Lung (tissue), 12 donors: ENCODE data around the gene BCL7B. TPM values are rescaled to one million over a fixed set of nuclear protein-coding genes. Genes with fewer than 3 reads are reported as not detected.
"Not testable (repeated sequence)": the region's sequence is repeated elsewhere in the genome, so short reads cannot be mapped to it uniquely, and the experiment has no call there.

ENCODE experiments used
- ATAC-seq: fragments of 200-7000 bp; cut with Tn5 transposase; one replicate; pipeline ENCODE4 v1.9.1; 2020; ENCODE audit warnings: moderate number of reproducible peaks; ENCODE audit not compliant: insufficient read depth, low FRiP score
- DNase-seq, 3 donors: peaks; one replicate each; pipeline ENCODE4 v3.0.0-alpha.2; 2013 to 2017
- H3K27ac ChIP-seq, 2 donors: one replicate each; pipeline ENCODE4 v1.5.1; 2013; ENCODE audit warnings: mild to moderate bottlenecking in 2 of 2, moderate library complexity in 2 of 2, control low read depth in 1 of 2, inconsistent platforms in 1 of 2, low read depth in 1 of 2, low read length in 1 of 2
- H3K27me3 ChIP-seq, 3 donors: one replicate each; pipeline ENCODE4 v1.5.1; 2013; ENCODE audit warnings: low read length in 2 of 3; ENCODE audit not compliant: control insufficient read depth in 3 of 3, insufficient read depth in 3 of 3
- H3K36me3 ChIP-seq, 4 donors: one replicate each; pipeline ENCODE4 v1.5.1; 2013; ENCODE audit warnings: low read length in 4 of 4, mild to moderate bottlenecking in 1 of 4, moderate library complexity in 1 of 4; ENCODE audit not compliant: control insufficient read depth in 4 of 4, insufficient read depth in 4 of 4
- H3K4me1 ChIP-seq, 5 donors: one replicate each; pipeline ENCODE4 v1.5.1; 2013; ENCODE audit warnings: low read length in 5 of 5, mild to moderate bottlenecking in 2 of 5, moderate library complexity in 1 of 5; ENCODE audit not compliant: control insufficient read depth in 5 of 5, insufficient read depth in 5 of 5
- H3K4me3 ChIP-seq: one replicate; pipeline ENCODE4 v1.5.1; 2013; ENCODE audit warnings: mild to moderate bottlenecking, control low read depth, moderate library complexity
- H3K9ac ChIP-seq, 2 donors: one replicate each; pipeline ENCODE4 v1.5.1; 2013; ENCODE audit warnings: low read length in 2 of 2, control low read depth in 1 of 2; ENCODE audit not compliant: insufficient read depth in 1 of 2
- H3K9me3 ChIP-seq, 4 donors: one replicate each; pipeline ENCODE4 v1.5.1; 2013; ENCODE audit warnings: low read length in 3 of 4, mild to moderate bottlenecking in 1 of 4, moderate library complexity in 1 of 4; ENCODE audit not compliant: control insufficient read depth in 4 of 4, insufficient read depth in 3 of 4
- CTCF ChIP-seq: IDR thresholded peaks from 2 replicates; pipeline ENCODE4 v1.5.1; 2012; ENCODE audit warnings: mild to moderate bottlenecking; ENCODE audit errors: control extremely low read depth, extremely low read depth
- WGBS, 2 donors: extraction: QIAGEN DNeasy Blood & Tissue Kit; methylation state at CpG; one replicate each; pipeline ENCODE4 v1.1.7; 2013; 5-methylcytosine and 5-hydroxymethylcytosine counted together
- polyA plus RNA-seq, 2 donors: library from polyadenylated mRNA; stranded (reverse); fragments of 200-250 nt; gene quantifications; one replicate each; pipeline ENCODE4 v1.2.1, GENCODE V29; 2013
- total RNA-seq, 2 donors: library from RNA; depleted of rRNA in 1 of 2; stranded (reverse); fragments of >200 nt in 1 of 2; gene quantifications; one replicate each; pipeline ENCODE4 v1.2.1, GENCODE V29; 2014 to 2021
- donor health status: control.
- donor health status: control.
- donor health status: Bipolar disorder and iron deficiency.
- donor health status: healthy.
- donor health status: DM: yes; HTN: yes; CAD: no.

The BCL7B gene
- total and polyA plus RNA-seq, 4 donors, result 17.7 to 71.0 (median 60.6) TPM

- ATAC-seq, result no peak
- peaks cover 27 to 53% (median 32%) of the 10 kb centered on the region in 4 donors for H3K36me3 ChIP-seq
These were observed 17.8 kb downstream of the BCL7B start for GRCh38 chr7:73539709-73540108.

GRCh38 chr7:73538510-73538909 is 19.0 kb downstream of the BCL7B start:
- peaks cover 27 to 49% (median 32%) of the 10 kb centered on the region in 4 donors for H3K36me3 ChIP-seq
- not testable (repeated sequence) for H3K27ac ChIP-seq, DNase-seq, H3K9me3 ChIP-seq, H3K27me3 ChIP-seq, H3K4me1 ChIP-seq, ATAC-seq, H3K9ac ChIP-seq, H3K4me3 ChIP-seq
- 96 to 98% methylated on average over 2 of the region's 2 CpGs for WGBS, 2 donors

More at GRCh38 chr7:73539709-73540108, 17.8 kb downstream of the BCL7B start:
- Histone ChIP-seq H3K9ac (no peak overlapping the region), H3K27ac (no peak overlapping the region), H3K4me3 (no peak overlapping the region), H3K4me1 (no peaks in the 10 kb centered on the region), H3K9me3 (no peaks in the 10 kb centered on the region), H3K27me3 (no peaks in the 10 kb centered on the region)
- 95 to 97% methylated on average over 13 of the region's 13 CpGs for WGBS, 2 donors
- DNase-seq, result no peak
- TF ChIP-seq CTCF, result no peak

- TF ChIP-seq CTCF, result no peak
- WGBS, 2 donors, result 93 to 95% methylated on average over 16 of the region's 16 CpGs
- Histone ChIP-seq H3K27ac (no peak overlapping the region), H3K9ac (no peak overlapping the region), H3K27me3 (no peaks in the 10 kb centered on the region), H3K4me3 (no peak overlapping the region), H3K36me3 (peaks cover 25 to 45% (median 27%) of the 10 kb centered on the region in 4 donors), H3K4me1 (no peaks in the 10 kb centered on the region), H3K9me3 (no peaks in the 10 kb centered on the region)
- no peak for ATAC-seq
- no peak for DNase-seq
These were observed 20.4 kb downstream of the BCL7B start for GRCh38 chr7:73537051-73537450.

GRCh38 chr7:73536479-73536878 is 21.0 kb downstream of the BCL7B start:
- Histone ChIP-seq H3K27ac (no peak overlapping the region), H3K27me3 (no peaks in the 10 kb centered on the region), H3K4me3 (no peak overlapping the region), H3K36me3 (peaks cover 25 to 40% (median 27%) of the 10 kb centered on the region in 4 donors), H3K4me1 (no peaks in the 10 kb centered on the region), H3K9me3 (no peaks in the 10 kb centered on the region), H3K9ac (no peak overlapping the region)
- WGBS, 2 donors, result 82 to 89% methylated on average over 5 of the region's 5 CpGs
- DNase-seq (no peak), ATAC-seq (no peak)
- TF ChIP-seq CTCF, result no peak

GRCh38 chr7:73535918-73536317 is 21.6 kb downstream of the BCL7B start:
- not testable (repeated sequence) for H3K4me3 ChIP-seq, H3K9me3 ChIP-seq, H3K27me3 ChIP-seq, H3K27ac ChIP-seq, H3K9ac ChIP-seq, DNase-seq, ATAC-seq, H3K4me1 ChIP-seq
- H3K36me3 ChIP-seq, result peaks cover 23 to 40% (median 27%) of the 10 kb centered on the region in 4 donors
- 95 to 98% methylated on average over 7 of the region's 7 CpGs for WGBS, 2 donors
